SW480 (cell line): ENCODE results near the gene SEPTIN1.
A peak's percentile ranks its signal among the peaks of the same experiment; 100 is the strongest.
"Not testable (repeated sequence)": the region's sequence is repeated elsewhere in the genome, so short reads cannot be mapped to it uniquely, and the experiment has no call there.

Source experiments
- DNase-seq: peaks from one replicate; pipeline ENCODE4 v3.0.0-alpha.2; 2016; ENCODE audit warnings: low spot score

The SEPTIN1 gene

DNA sequence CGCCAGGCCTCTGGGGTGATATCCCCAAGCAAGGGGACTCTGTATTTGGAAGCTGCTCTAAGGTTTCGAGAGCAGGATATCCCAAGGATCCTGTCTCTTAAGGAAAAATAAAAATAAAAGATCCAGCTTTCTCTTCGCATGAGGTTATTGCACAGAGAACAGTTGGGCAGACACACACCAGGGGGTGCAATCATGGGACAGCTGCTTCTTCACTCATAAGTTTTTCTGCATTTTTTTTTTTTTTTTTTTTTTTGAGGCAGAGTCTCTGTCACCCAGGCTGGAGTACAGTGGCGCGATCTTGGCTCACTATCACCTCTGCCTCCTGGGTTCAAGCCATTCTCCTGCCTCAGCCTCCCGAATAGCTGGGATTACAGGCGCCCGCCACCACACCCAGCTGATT, 40.4 kb downstream of the SEPTIN1 start:
- not testable (repeated sequence) for DNase-seq

GRCh38 chr16:30340621-30341020, 41.7 kb downstream of the SEPTIN1 start:
- DNase-seq: no peak

DNA sequence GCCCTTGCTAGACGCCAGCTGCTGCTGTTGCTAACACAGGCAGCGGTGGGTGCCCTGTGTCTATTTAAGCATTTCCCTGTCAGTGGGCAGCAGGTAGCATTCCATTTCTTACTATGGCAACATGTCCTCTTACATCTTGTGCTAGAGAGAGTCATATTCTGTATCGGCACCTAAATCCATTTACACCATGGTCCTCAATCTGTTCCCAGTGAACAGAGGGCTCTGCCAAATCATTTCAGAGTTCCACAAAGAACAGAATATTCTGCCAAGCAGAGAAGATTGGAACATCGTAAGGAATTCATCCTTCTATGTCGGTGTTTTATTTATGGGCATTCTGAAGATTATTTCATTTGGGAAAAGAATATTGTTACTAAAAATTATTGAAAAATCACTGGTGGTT, 43.6 kb downstream of the SEPTIN1 start:
- DNase-seq: not testable (repeated sequence)

DNA sequence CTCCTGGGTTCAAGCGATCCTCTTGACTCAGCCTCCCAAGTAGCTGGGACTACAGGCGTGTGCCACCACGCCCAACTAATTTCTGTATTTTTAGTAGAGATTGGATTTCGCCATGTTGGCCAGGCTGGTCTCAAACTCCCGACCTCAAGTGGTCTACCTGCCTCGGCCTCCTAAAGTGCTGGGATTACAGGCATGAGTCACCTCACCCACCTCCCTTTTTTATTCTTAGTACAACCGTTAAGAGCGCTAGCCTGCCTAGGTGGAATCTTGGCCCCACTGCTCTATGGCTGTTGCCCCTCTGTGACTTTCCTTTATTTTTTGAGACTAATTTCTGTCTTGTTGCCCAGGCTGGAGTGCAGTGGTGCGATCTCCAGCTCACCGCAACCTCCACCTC, 44.4 kb downstream of the SEPTIN1 start:
- not testable (repeated sequence) for DNase-seq

GRCh38 chr16:30335598-30336474, 46.5 kb downstream of the SEPTIN1 start:
- DNase-seq: peak; percentile 52

GRCh38 chr16:30335028-30335597, 47.2 kb downstream of the SEPTIN1 start:
- peak; percentile 76 for DNase-seq

- peak; percentile 57 for DNase-seq
These were observed 47.8 kb downstream of the SEPTIN1 start for GRCh38 chr16:30334473-30334989.
